PC-3 (cell line): ENCODE measurements around the gene ENTHD1. TPM values are rescaled to one million over a fixed set of nuclear protein-coding genes. Genes with fewer than 3 reads are reported as not detected.
"Not testable (repeated sequence)": the region's sequence is repeated elsewhere in the genome, so short reads cannot be mapped to it uniquely, and the experiment has no call there.

ENCODE experiments used
- ATAC-seq: fragments of 200-7000 bp; cut with Tn5 transposase; 2 replicates; pipeline ENCODE4 v1.9.1; 2020; ENCODE audit warnings: mild to moderate bottlenecking, moderate library complexity
- BruUV-seq: library from RNA; stranded (reverse); fragments of 400-500 nt; replicated peaks from 2 replicates; lab custom pipeline; 2021; lab: Mats Ljungman, UMichigan
- CTCF ChIA-PET: fragments of 300-600 bp; sonication (Branson Sonifier 250); formaldehyde crosslinking; loops from one replicate; lab custom pipeline; 2022; ENCODE audit warnings: antibody characterized with exemption; lab: Charles Lee
- POLR2A ChIA-PET: fragments of 300-600 bp; sonication (Branson Sonifier 250); formaldehyde crosslinking; loops from one replicate; lab custom pipeline; 2022; ENCODE audit warnings: antibody characterized with exemption; ENCODE audit not compliant: unreplicated experiment; lab: Charles Lee
- DNase-seq: peaks from one replicate; pipeline ENCODE4 v3.0.0-alpha.2; 2015
- H2AFZ ChIP-seq: fragments of 300-600 bp; sonication (generic); 2 replicates; pipeline ENCODE4 v1.6.0; 2016; ENCODE audit warnings: antibody characterized with exemption, low read length
- H3F3A ChIP-seq: fragments of 300-600 bp; sonication (generic); one replicate; pipeline ENCODE4 v1.6.0; 2017; ENCODE audit warnings: antibody characterized with exemption, low read length, control low read depth, mild to moderate bottlenecking; ENCODE audit not compliant: unreplicated experiment
- H3K27ac ChIP-seq: fragments of 300-600 bp; sonication (generic); 2 replicates; pipeline ENCODE4 v1.5.1; 2016; ENCODE audit warnings: mild to moderate bottlenecking, low read length
- H3K27me3 ChIP-seq: fragments of 300-600 bp; sonication (generic); 2 replicates; pipeline ENCODE4 v1.6.1; 2016; ENCODE audit warnings: low read length, mixed read lengths
- H3K36me3 ChIP-seq: fragments of 300-600 bp; sonication (generic); 2 replicates; pipeline ENCODE4 v1.6.1; 2016; ENCODE audit warnings: low read depth, mixed run types, low read length, mixed read lengths
- H3K4me1 ChIP-seq: fragments of 300-600 bp; sonication (generic); 2 replicates; pipeline ENCODE4 v1.5.1; 2016; ENCODE audit warnings: low read length; ENCODE audit not compliant: insufficient read depth
- H3K4me2 ChIP-seq: fragments of 300-600 bp; sonication (generic); 2 replicates; pipeline ENCODE4 v1.6.0; 2016; ENCODE audit warnings: low read length
- H3K4me3 ChIP-seq: fragments of 300-600 bp; sonication (generic); 2 replicates; pipeline ENCODE4 v1.5.1; 2016; ENCODE audit warnings: mild to moderate bottlenecking, low read length, mixed read lengths
- H3K79me2 ChIP-seq: fragments of 300-600 bp; sonication (generic); 2 replicates; pipeline ENCODE4 v1.6.1; 2017; ENCODE audit warnings: low read length, mixed read lengths
- H3K9ac ChIP-seq: fragments of 300-600 bp; sonication (generic); 2 replicates; pipeline ENCODE4 v1.6.0; 2016; ENCODE audit warnings: mild to moderate bottlenecking, low read length
- H3K9me2 ChIP-seq: fragments of 300-600 bp; sonication (generic); replicated peaks from 2 replicates; pipeline ENCODE4 v1.6.1; 2016; ENCODE audit warnings: mixed run types, low read length, mixed read lengths
- H3K9me3 ChIP-seq: fragments of 300-600 bp; sonication (generic); 2 replicates; pipeline ENCODE4 v1.6.1; 2016; ENCODE audit warnings: low read length, mixed read lengths
- H4K20me1 ChIP-seq: fragments of 300-600 bp; sonication (generic); 2 replicates; pipeline ENCODE4 v1.6.1; 2016; ENCODE audit warnings: low read length, mixed read lengths
- EZH2 ChIP-seq: fragments of 300-600 bp; sonication (generic); IDR thresholded peaks from one replicate; pipeline ENCODE4 v1.6.1; 2017; ENCODE audit warnings: antibody characterized with exemption, mild to moderate bottlenecking, low read length; ENCODE audit not compliant: unreplicated experiment
- EZH2phosphoT487 ChIP-seq: fragments of 300-600 bp; sonication (generic); IDR thresholded peaks from 2 replicates; pipeline ENCODE4 v1.6.1; 2018; ENCODE audit warnings: mild to moderate bottlenecking, antibody characterized with exemption, low read length, borderline replicate concordance
- intact Hi-C: fragments of 100-400 bp; cut with micrococcal nuclease; formaldehyde crosslinking; loops from 2 replicates; pipeline ENCODE4 v1.9.0; 2023
- total RNA-seq: library from RNA; depleted of rRNA; stranded (reverse); fragments of >200 nt; gene quantifications from 2 replicates; pipeline ENCODE4 v1.2.3, GENCODE V29; 2014
- TF ChIP-seq, protein P1 (sequence below): fragments of 300-600 bp; sonication (generic); conservative IDR thresholded peaks from 2 replicates; pipeline ENCODE4 v1.5.1; 2017; ENCODE audit warnings: antibody characterized with exemption, low read depth, mild to moderate bottlenecking, low read length

ENTHD1 gene
- total RNA-seq, 1 experiment from 2014 or later, result not detected

DNA sequence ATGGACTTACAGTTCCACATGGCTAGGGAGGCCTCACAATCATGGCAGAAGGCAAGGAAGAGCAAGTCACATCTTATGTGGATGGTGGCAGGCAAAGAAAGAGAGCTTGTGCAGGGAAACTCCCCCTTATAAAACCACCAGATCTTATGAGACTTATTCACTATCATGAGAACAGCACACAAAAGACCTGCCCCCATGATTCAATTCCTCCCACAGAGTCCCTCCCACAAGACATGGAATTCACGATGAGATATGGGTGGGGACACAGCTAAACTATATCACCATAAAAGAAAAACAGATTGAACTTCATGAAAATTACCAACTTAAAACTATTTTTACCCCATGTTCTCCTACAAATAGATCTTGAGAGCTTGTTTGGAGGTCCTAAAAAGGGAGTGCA lies 19.6 kb downstream of the ENTHD1 start:
- Histone ChIP-seq H2AFZ (no peak overlapping the region), H3K36me3 (no peaks in the 10 kb centered on the region), H3K9me2 (no peaks in the 10 kb centered on the region), H3K9ac (no peak overlapping the region), H3K4me1 (no peaks in the 10 kb centered on the region), H3F3A (no peaks in the 10 kb centered on the region), H3K9me3 (no peaks in the 10 kb centered on the region), H3K27me3 (peaks cover 42% of the 10 kb centered on the region), H4K20me1 (no peaks in the 10 kb centered on the region), H3K79me2 (no peaks in the 10 kb centered on the region), H3K4me3 (no peak overlapping the region), H3K27ac (no peak overlapping the region), H3K4me2 (no peak overlapping the region)
- ChIA-PET POLR2A (no interaction called here), CTCF (interaction anchor here (0.6 kb wide), 1 partner anchor 117 kb away, joined by 3 read pairs; no protein-coding TSS in a partner anchor)
- BruUV-seq, result no TSS peak
- intact Hi-C loops, result no loop called here
- DNase-seq (no peak), ATAC-seq (no peak)
- TF ChIP-seq EZH2 (no peak), EZH2phosphoT487 (no peak)
- TF ChIP-seq, protein P1, sequence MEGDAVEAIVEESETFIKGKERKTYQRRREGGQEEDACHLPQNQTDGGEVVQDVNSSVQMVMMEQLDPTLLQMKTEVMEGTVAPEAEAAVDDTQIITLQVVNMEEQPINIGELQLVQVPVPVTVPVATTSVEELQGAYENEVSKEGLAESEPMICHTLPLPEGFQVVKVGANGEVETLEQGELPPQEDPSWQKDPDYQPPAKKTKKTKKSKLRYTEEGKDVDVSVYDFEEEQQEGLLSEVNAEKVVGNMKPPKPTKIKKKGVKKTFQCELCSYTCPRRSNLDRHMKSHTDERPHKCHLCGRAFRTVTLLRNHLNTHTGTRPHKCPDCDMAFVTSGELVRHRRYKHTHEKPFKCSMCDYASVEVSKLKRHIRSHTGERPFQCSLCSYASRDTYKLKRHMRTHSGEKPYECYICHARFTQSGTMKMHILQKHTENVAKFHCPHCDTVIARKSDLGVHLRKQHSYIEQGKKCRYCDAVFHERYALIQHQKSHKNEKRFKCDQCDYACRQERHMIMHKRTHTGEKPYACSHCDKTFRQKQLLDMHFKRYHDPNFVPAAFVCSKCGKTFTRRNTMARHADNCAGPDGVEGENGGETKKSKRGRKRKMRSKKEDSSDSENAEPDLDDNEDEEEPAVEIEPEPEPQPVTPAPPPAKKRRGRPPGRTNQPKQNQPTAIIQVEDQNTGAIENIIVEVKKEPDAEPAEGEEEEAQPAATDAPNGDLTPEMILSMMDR, result no peak

DNA sequence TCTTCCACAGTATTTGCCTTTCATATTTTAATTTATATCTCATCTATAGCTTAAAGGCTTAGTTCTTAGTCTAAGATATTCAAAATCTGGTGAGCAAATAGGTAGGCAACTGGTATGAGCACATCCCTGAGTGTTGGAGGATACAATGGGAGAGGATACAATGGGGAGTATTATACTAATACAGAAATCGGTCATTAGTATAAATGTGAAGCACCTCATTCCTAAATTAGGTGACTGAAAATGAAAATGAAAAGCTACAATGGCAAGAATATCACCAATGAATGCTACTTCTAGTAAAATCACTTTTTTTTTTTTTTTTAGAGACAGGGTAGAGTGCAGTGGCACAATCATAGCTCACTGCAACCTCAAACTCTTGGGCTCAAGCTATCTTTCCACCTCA lies 21.0 kb downstream of the ENTHD1 start:
- BruUV-seq, result no TSS peak
- ChIA-PET CTCF (no interaction called here), POLR2A (no interaction called here)
- no peak overlapping the region for H3K9ac ChIP-seq
- H3K9me2 ChIP-seq, result no peaks in the 10 kb centered on the region
- H3K36me3 ChIP-seq, result no peaks in the 10 kb centered on the region
- no peaks in the 10 kb centered on the region for H3K4me1 ChIP-seq
- no peak overlapping the region for H2AFZ ChIP-seq
- H3K27ac ChIP-seq, result no peak overlapping the region
- H3K4me3 ChIP-seq, result no peak overlapping the region
- no peak overlapping the region for H3K4me2 ChIP-seq
- intact Hi-C loops, result no loop called here
- H3K27me3 ChIP-seq, result peaks cover 39% of the 10 kb centered on the region
- H3F3A ChIP-seq, result no peaks in the 10 kb centered on the region
- DNase-seq (no peak), ATAC-seq (no peak)
- no peaks in the 10 kb centered on the region for H3K79me2 ChIP-seq
- no peaks in the 10 kb centered on the region for H4K20me1 ChIP-seq
- no peak for TF ChIP-seq EZH2
- TF ChIP-seq, protein P1, result no peak
- TF ChIP-seq EZH2phosphoT487, result no peak
- no peaks in the 10 kb centered on the region for H3K9me3 ChIP-seq

DNA sequence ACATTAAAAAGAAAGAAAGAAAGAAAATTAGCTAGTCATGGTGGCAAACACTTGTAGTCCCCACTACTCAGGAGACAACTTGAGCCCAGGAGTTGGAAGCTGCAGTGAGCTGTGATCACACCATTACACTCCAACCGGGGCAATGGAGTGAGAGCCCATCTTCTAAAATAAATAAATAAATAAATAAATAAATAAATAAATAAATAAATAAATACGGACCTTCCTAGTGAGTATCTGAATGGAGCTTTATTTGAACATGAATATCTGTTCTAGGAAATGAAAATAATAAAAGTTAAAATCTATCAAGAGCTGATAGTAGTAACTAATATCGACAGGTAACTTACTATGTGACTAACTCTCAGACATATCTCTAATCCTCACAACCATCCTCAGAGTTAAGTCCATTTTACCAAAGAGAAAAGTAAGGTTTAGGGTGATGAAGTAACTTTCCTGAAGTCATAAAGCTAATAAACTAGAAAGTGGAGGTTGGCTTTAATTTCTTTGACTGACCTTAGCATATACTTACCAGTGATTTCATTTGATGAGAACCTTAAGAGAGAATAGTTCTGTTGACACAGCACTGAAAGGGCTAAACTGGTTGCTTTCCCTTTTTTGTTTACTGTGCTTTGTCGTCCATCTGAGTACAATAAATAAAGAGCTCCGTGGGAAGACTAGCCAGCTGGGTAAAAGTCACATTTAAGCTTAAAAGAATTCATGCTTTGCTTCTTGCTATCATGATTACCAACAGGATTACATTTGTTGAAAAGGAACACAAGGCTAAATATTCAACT lies 22.4 kb downstream of the ENTHD1 start:
- no peaks in the 10 kb centered on the region for H3K9me3 ChIP-seq
- ATAC-seq (no peak), DNase-seq (no peak)
- no peaks in the 10 kb centered on the region for H3K9me2 ChIP-seq
- intact Hi-C loops, result no loop called here
- no TSS peak for BruUV-seq
- H4K20me1 ChIP-seq, result no peaks in the 10 kb centered on the region
- ChIA-PET POLR2A (no interaction called here), CTCF (no interaction called here)
- no peak overlapping the region for H3K4me2 ChIP-seq
- H2AFZ ChIP-seq, result no peak overlapping the region
- no peak overlapping the region for H3K27ac ChIP-seq
- H3K36me3 ChIP-seq, result no peaks in the 10 kb centered on the region
- TF ChIP-seq, protein P1, result no peak
- no peak for TF ChIP-seq EZH2phosphoT487
- no peak for TF ChIP-seq EZH2
- no peak overlapping the region for H3K4me3 ChIP-seq
- H3K9ac ChIP-seq, result no peak overlapping the region
- H3K27me3 ChIP-seq, result peaks cover 39% of the 10 kb centered on the region
- no peaks in the 10 kb centered on the region for H3K79me2 ChIP-seq
- H3F3A ChIP-seq, result no peaks in the 10 kb centered on the region
- H3K4me1 ChIP-seq, result no peaks in the 10 kb centered on the region

DNA sequence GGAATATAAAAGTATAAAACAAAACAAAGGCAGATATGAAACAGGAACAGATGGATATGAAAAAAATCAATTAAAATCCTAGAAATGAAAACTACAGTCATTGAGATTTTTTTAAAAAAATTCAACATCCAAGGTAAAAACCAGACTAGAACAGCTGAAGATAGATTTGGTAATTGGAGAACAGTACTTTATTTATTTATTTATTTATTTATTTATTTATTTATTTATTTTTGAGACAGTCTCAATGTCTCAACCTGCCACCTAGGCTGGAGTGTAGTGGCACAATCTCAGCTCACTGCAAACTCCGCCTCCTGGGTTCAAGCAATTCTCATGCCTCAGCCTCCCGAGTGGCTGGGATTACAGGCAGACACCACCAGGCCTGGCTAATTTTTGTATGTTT lies 23.8 kb downstream of the ENTHD1 start:
- peaks cover 51% of the 10 kb centered on the region for H3K27me3 ChIP-seq
- ATAC-seq, DNase-seq, H3K4me2 ChIP-seq, H3F3A ChIP-seq, H3K4me1 ChIP-seq, H4K20me1 ChIP-seq, CTCF ChIA-PET, H3K27ac ChIP-seq, intact Hi-C loops, BruUV-seq, H2AFZ ChIP-seq, H3K79me2 ChIP-seq, H3K4me3 ChIP-seq, POLR2A ChIA-PET, H3K9ac ChIP-seq, H3K36me3 ChIP-seq, H3K9me2 ChIP-seq, H3K9me3 ChIP-seq: not testable (repeated sequence)
